Body of pancreas (tissue), 4 donors: ENCODE measurements around the gene TMSB4X.

Source experiments
- POLR2A ChIP-seq, 3 donors: fragments of 450-650 bp; IDR thresholded peaks; one replicate each; pipeline ENCODE4 v1.6.1; 2016; ENCODE audit warnings: antibody characterized with exemption in 3 of 3, mild to moderate bottlenecking in 2 of 3
- TF ChIP-seq, protein P1 (sequence below), 7 experiments: fragments of 450-650 bp in 4 of 7; fragments of 200-600 bp in 3 of 7; sonication (generic) in 3 of 7; IDR thresholded peaks; one replicate each; pipeline ENCODE4 v1.5.1; 2016 to 2019; ENCODE audit warnings: antibody characterized with exemption in 7 of 7

GRCh38 chrX:12947545-12948235, 27.2 kb upstream of the TMSB4X start:
- no peak for TF ChIP-seq POLR2A (IDR thresholded peaks at IDR 0.05)
- TF ChIP-seq, protein P1, sequence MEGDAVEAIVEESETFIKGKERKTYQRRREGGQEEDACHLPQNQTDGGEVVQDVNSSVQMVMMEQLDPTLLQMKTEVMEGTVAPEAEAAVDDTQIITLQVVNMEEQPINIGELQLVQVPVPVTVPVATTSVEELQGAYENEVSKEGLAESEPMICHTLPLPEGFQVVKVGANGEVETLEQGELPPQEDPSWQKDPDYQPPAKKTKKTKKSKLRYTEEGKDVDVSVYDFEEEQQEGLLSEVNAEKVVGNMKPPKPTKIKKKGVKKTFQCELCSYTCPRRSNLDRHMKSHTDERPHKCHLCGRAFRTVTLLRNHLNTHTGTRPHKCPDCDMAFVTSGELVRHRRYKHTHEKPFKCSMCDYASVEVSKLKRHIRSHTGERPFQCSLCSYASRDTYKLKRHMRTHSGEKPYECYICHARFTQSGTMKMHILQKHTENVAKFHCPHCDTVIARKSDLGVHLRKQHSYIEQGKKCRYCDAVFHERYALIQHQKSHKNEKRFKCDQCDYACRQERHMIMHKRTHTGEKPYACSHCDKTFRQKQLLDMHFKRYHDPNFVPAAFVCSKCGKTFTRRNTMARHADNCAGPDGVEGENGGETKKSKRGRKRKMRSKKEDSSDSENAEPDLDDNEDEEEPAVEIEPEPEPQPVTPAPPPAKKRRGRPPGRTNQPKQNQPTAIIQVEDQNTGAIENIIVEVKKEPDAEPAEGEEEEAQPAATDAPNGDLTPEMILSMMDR (IDR thresholded peaks at IDR 0.05): no peak
